GM10847 (cell line): ENCODE results near the gene TMEM212.

ENCODE experiments used
- POLR2A ChIP-seq: IDR thresholded peaks from 2 replicates; pipeline ENCODE4 v1.6.1; 2011; ENCODE audit not compliant: insufficient read length; ENCODE audit errors: extremely low read depth

TMEM212 gene

DNA sequence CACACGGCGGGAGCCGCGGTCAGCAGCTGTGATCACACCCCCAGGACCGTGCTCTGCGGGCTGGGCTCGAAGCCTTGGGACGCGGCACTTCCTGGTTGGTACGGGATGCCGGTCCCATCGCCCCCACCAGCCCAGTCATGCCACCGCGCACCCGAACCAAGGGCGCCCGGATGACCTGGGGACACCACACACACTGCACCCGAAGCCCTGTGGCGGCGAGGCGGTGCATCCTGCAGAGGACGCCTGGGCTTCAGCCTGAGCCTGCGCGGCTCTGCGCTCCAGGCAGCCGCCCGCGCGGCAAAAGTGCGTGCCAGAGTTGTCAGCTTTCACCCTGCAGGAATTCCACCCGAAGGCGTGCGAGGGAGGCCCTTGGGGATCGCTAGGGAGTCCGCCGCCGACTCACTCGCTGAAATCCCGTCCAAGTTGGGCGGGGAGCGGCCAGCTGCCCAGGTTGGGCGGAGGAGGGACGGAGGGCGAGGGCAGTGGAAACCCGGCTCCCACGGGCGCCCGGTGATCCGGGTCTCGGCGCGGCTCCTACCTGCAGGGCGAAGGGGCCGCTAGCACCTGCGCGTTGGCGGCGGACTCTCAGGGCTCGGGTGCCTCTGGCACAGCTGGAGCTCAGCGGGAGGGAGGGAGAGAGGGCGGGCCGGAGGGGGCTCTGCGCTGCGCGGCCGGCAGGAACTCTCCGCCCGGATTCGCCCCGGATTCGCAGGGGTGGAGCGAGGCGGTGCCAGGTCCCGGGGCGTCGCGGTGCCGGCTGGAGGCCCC lies 33.1 kb upstream of the TMEM212 start, which contains the start of gene PLD1:
Gene PLD1 (minus strand): TSS at position 623 of the 768 bp plus-strand sequence. CDS start 72,432 bp downstream, outside the sequence.
- TF ChIP-seq POLR2A: peak; percentile 52

- peak; percentile 2 for TF ChIP-seq POLR2A
Observed at GRCh38 chr3:171810629-171811294, 32.4 kb upstream of the TMEM212 start.

DNA sequence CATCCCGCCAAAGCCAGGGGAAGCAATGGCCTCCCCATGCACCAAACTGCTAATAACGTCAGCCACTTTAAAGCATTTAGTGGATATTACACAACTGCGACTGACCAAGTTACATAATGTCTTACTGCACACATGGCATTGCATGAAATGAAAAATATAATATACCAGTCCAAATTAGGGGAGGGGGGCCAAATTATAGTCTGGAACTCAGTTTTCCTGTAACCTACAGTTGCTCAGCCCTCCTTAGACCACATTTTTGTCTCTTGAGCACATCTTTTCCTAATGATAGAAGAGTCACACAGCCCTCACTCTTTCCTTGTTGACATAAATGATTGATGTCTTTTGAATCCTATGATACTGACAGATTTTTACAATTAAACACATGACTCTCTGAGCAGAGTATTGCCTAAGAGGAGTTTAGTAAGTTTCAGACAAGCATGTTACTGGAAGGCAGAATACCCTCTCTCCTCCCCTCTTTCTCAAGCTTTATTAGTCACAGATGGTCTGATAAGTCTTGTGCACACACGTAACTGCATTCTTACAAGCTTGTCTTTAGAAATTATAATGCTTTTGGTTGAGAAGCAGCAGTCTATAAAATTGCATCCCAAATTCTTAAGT lies 31.7 kb upstream of the TMEM212 start:
- no peak for TF ChIP-seq POLR2A

DNA sequence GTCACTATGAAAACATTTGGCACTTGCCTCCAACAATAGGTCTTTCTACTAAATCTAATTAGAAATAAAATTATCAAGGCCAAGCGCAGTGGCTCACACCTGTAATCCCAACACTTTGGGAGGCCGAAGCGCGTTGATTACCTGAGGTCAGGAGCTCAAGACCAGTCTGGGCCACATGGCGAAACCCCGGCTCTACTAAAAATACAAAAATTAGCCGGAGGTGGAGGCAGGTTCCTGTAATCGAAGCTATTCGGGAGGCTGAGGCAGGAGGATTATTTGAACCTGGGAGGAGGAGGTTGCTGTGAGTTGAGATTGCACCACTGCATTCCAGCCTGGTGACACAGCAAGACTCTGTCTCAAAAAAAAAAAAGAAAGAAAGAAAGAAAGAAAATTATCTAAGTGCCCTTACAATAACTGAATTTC lies 31.2 kb upstream of the TMEM212 start:
- no peak for TF ChIP-seq POLR2A

DNA sequence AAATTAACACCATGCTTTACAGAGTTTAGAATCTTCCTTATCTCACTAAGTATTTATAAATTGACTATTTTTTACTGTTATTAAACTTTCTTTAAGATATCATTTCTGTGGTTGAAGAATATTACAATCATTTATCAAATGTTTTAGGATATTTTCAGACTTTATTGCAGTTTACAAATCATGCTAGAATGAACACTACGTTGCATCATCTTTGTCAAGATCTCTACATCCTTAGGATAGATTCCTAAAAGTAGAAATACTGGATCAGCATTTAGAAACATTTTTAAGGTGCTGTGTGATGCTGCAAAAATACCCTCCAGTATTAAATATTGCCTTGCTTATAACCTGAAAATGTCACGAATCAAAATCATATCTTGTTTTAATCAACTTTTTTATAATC lies 30.3 kb upstream of the TMEM212 start:
- TF ChIP-seq POLR2A: no peak

DNA sequence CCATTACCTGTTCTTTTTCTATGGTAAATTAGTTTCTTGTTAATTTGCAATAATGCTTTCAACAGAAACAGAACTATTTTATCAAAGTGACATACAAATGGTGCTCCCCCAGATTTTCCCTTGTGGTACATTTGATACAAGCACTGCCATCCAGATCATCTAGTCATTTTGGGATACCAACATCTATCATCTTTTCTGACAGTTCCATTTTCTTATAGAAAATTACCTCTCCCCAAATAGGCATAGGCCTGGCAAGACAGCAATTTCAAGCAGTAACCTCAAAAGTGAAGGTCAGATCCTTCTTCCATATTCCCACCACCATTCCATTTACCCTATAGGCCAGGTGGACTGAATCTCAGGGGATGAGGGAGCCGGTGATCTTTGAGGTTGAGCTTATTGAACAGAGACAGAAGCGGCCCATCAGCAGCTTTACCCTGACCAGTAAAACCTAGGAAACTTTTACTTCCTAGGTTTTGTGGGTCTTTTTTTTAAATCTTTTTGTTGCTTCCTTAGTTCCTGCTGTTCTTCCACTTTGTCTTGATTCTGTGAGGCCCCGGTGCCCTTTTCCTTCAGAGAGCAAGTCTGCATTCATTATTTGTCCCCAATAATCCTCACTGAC lies 29.8 kb upstream of the TMEM212 start:
- no peak for TF ChIP-seq POLR2A

- no peak for TF ChIP-seq POLR2A
Observed at GRCh38 chr3:171813897-171814460, 29.2 kb upstream of the TMEM212 start.

GRCh38 chr3:171815973-171816595 lies 27.1 kb upstream of the TMEM212 start:
- no peak for TF ChIP-seq POLR2A

GRCh38 chr3:171817074-171817800 lies 25.9 kb upstream of the TMEM212 start:
- no peak for TF ChIP-seq POLR2A

GRCh38 chr3:171821044-171821443 lies 22.1 kb upstream of the TMEM212 start:
- no peak for TF ChIP-seq POLR2A

DNA sequence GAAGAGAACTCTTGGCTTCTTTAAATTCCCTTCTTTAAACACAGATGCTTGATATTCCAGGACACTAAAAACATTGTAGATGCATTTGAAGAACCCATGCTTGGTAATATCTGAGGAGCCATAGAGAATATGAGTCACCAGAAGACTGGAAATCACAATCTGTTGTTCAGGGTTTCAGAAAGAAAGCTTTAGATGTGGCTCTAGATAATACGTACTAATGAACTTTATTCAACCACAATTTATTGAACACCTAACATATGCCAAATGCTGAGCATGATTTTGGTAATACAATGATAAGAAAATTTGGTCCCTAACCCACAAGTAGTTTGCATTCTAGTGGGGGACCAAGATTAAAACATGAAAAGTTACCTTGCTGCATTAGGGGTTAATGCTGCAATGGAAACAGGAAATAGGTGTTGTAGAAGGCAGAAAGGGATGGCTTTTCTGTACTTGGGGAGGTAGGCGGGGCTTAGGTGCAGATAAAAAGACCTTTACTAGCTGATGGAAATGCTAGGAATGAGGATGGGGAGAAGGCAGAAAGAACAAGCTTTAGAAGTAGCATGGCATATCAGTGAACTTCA lies 21.3 kb upstream of the TMEM212 start:
- TF ChIP-seq POLR2A: no peak

- TF ChIP-seq POLR2A: no peak
Observed at GRCh38 chr3:171822431-171823106, 20.6 kb upstream of the TMEM212 start.

DNA sequence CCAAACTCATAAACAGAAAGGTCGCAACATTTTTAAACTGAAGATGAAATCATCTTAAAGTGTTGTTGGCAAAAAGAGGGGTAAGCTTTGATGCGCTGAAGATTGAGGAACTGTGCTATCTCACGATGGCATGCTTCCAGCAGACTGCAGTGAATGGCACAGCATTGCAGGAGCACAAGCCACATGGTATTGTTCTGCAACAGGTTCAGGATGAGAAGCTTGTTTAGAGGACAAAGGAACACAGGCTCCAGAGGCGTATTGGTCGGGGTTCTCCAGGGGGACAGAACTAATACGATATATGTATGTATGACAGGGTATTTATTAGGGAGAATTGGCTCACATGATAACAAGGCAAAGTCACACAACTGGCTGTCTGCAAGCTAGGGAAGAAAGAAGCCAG lies 19.0 kb upstream of the TMEM212 start:
- TF ChIP-seq POLR2A: no peak

DNA sequence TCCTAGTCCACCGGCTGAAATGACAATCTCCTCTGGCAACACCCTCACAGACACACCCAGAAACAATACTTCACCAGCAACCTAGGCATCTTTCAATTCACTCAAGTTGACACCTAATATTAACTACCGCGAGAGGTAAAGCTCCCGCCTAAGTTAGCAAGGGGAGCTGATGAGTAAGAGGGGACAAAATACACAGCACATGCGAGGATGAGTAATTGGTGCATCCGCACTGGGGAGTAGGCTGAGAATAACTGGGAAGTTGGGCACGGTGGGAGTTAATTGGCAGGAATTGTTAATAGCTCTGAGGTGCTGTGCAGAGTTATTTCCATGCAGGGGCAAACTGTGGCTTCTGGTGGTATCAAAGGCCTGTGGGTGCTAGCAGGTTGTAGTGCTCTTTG lies 18.3 kb upstream of the TMEM212 start:
- no peak for TF ChIP-seq POLR2A
